KBM-7 (cell line): Measurements from ENCODE around the gene REEP5.
A peak's percentile ranks its signal among the peaks of the same experiment; 100 is the strongest.
"Not testable (repeated sequence)": the region's sequence is repeated elsewhere in the genome, so short reads cannot be mapped to it uniquely, and the experiment has no call there.

Experiments used
- DNase-seq: peaks from one replicate; pipeline ENCODE4 v3.0.0-alpha.2; 2015
- in situ Hi-C: fragments of 300-500 bp; cut with MboI; formaldehyde crosslinking; loops from 2 replicates; pipeline ENCODE4 v1.14.3; 2020; ENCODE audit warnings: low sequenced_read_pairs, low pct_unique_long_range_greater_than_20kb, mixed read lengths

REEP5 gene

DNA sequence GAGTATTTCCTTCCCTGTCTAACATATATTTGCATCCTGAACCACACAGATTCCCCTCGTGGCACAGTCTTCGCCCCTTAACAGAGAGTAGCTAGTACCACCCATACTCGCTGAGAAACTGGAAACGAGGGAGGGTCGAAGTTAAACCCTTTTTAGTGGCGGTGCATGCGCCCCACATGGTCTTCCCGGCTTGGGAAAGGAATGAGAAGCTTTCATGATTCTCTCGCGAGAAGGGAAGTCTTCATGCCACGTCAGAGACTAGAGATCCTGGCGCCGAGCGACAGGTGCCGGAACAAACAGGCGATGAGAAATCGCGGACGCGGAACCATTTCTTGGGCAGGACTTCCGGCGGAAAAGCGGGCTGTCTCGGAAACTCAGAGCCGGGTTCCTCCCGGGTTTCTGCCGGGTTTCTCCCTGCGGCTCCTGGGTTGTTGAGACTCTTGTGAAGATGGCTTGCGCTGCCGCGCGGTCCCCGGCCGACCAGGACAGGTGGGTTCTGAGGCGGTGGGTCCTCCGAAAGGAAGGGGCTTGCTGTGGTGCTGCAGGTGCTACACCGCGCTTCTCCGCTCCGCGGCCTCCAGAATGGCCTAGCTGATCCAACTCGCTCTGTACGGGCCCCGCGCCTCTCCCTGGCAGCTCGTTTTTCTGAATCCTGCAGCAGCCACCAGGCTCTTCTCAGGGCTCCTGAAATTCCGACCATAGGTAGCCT lies 60.9 kb downstream of the REEP5 start, which contains the start of gene SRP19:
Gene SRP19 (plus strand): TSS at position 359 of the 709 bp plus-strand sequence. CDS start 90 bp downstream, at position 449.
- DNase-seq, result peak; percentile 94

DNA sequence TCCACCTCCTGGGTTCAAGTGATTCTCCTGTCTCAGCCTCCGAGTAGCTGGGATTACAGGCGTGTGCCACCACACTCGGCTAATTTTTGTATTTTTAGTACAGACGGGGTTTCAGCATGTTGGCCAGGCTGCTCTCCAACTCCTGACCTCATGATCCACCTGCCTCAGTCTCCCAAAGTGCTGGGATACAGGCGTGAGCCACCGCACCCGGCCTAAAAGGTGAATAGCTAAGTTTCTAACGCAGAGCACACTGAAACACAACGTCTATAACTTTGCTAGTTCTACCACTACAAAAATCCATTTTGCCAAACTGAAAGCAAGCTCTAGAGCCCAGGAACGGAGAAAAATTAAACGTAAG lies 61.5 kb downstream of the REEP5 start:
- in situ Hi-C loops, result not testable (repeated sequence)

More for the DNA sequence above, 60.9 kb downstream of the REEP5 start, which contains the start of gene SRP19:
- in situ Hi-C loops, result no loop called here

DNA sequence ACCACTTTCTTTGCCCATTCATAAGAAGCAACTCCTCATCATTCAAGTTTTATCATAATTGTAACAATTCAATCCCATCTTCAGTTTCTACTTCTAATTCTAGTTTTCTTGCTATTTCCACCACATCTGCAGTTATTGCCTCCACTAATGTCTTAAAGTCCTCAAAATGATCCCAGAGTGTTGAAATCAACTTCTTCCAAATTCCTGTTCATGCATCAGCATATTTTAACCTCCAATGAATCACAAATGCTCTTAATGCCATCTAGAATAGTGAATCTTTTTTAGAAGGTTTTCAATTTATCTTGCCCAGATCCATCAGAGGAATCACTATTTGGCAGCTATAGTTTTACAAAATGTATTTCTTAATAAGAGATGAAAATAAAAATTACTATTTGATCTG lies 64.2 kb downstream of the REEP5 start:
- DNase-seq, result no peak
- in situ Hi-C loops, result no loop called here

More for the DNA sequence above, 61.5 kb downstream of the REEP5 start:
- DNase-seq, result not testable (repeated sequence)

DNA sequence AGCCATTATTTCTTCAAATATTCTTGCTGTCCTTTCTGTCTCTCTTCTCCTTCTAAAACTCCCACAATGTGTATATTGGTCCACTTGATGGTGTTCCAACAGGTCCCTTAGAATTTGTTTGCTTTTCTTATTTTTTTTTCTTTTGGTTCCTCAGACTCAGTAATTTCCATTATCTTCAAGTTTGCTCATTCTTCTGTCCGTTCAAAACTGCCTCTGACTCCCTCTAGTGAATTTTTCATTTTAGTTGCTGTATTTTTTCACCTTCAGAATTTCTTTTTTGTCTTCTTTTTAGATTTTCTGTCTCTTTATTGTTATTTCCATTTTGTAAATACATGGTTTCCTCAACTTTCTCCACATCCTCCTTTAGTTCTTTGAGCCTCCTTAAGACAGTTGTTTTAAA lies 67.4 kb downstream of the REEP5 start:
- in situ Hi-C loops, result no loop called here
- DNase-seq, result no peak

DNA sequence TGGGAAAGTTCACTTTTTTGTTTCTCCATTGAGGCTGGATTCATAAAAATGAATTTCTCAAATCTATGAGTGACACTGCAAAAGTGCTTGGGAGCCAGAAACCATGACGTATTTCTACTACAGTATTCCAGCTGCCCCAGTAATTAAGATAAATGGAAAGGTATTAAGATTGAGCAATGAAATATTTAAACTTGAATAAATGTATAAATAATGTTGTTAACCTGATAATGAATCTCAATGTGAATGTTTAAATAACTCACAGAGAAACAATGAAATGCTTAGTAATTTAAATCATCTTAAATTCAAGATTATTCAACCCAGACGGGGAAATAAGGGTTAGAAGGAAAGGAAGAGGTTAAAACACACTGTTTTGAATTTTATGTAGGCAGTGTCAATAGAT lies 72.1 kb downstream of the REEP5 start:
- in situ Hi-C loops, result no loop called here
- no peak for DNase-seq

DNA sequence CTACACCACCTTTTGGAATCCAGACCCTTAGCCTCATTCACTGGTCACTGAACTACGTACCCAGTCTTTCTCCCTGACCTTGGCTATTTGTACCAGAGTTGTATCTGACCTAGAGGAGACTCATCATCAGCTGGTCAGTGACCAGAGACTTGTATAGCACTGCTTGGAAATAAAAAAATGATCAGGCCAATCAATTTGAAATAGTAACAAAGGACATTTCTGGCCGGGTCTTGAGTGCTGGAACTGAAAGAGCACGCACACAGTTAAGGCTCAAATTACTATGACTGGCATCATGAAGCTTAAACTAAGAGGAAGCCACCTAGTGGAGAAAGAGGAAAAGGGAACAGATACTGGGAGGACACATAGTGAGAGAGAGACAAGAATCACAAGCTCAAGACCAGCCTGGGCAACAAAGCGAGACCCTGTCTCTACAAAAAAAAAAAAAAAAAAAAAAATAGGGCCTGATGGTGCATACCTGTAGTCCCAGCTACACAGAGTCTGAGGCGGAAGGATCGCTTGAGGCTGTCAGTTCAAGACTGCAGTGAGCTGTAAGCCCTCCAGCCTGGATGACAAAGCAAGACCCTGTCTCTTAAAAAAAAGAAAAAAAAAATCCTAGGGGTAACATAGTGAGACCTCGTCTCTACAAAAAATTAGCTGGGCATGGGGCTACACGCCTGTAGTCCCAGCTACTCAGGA lies 73.8 kb downstream of the REEP5 start:
- in situ Hi-C loops, result no loop called here

DNA sequence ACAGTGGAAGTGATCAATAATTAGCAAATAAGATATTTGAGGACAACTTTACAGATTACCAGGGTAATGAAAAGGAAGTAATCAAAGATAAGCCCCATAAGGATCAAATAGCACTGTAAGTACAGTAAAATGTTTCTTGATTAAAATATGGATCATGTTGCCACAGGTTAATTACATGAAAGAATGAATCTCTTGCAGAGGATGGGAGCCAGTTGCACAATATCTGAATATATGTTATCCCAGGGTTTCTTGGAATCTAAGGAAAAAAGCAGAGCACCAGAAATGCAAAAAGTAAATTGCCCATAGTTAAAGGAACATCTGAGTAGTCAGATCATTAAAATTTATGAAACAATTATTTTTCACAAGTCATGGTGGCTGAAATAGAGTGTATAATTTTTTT lies 74.7 kb downstream of the REEP5 start:
- DNase-seq, result no peak
- in situ Hi-C loops, result no loop called here

More for the DNA sequence above, 73.8 kb downstream of the REEP5 start:
- DNase-seq, result peak; percentile 85

DNA sequence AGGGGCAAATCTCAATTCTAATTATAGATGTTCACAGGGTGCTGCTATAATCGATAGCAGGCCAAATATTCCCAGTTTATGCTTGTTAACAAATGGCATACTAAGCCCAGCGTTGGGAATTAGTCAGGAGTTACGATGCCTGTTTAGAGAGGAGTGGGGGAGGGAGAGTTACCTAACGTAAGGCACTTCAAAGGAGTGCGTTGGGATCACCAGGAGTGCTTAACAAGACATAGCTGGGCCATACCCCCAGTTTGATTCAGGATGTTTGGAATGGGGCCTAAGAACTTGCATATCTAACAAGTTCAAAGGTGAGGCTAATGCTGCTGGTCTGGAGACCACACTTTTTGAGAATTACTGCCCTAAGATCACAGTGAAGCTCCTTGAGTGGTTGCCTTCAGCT lies 75.5 kb downstream of the REEP5 start:
- in situ Hi-C loops, result no loop called here
- DNase-seq, result no peak

DNA sequence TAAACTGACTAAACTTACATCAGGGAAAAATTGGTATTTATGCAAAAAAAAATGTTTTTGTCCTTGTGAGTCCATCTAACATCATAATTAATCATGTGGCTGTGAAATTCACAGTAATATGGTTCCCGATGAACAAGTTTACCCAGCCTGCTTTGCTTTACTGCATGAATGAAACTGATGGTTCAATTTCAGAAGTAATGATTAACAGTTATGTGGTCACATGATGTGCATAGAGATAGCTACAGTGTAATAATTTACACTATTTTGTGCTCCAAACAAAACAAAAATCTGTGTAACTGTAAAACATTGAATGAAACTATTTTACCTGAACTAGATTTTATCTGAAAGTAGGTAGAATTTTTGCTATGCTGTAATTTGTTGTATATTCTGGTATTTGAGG lies 77.5 kb downstream of the REEP5 start:
- in situ Hi-C loops, result no loop called here
- DNase-seq, result no peak

DNA sequence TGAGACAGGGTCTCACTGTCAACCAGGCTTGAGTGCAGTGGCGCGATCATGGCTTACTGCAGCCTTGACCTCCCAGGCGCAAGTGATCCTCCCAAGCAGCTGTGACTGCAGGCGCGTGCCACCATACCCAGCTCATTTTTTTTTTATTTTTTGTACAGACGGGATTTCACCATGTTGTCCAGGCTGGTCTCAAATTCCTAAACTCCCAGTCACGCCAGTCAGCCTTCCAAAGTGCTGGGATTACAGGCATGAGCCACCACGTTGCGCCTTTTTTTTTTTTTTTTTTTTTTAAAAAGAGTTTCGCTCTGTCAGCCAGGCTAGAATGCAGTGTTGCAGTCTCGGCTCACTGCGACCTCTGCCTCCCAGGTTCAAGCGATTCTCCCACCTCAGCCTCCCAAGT lies 88.1 kb downstream of the REEP5 start:
- in situ Hi-C loops, result no loop called here
- no peak for DNase-seq

DNA sequence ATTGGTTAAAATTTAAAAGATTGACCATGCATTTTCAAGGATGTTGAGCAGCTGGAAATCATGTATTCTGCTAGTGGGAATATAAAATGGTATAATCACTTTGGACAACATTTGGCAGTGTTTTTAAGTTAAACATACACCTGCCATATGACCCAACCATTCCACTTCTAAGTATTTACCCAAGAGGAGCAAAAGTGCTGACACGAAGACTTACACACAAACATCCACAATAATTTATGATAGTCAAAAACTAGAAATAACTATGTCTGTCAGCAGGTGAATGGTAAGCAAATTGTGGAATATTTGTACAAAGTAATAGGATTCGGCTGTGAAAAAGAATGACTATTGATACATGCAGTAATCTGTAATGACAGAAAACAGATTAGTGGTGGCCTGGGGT lies 91.6 kb downstream of the REEP5 start:
- DNase-seq, result no peak
- in situ Hi-C loops, result no loop called here
